Stimulated activated CD4-positive, alpha-beta T cell treated with anti-CD3 and anti-CD28 coated beads, TNF-alpha, amount 100 ng/mL, for 48 hours (primary cell): ENCODE measurements around the gene GBP7.
A peak's percentile ranks its signal among the peaks of the same experiment; 100 is the strongest.
"Not testable (repeated sequence)": the region's sequence is repeated elsewhere in the genome, so short reads cannot be mapped to it uniquely, and the experiment has no call there.

Experiments used
- DNase-seq, 3 donors: peaks; one replicate each; pipeline ENCODE4 v3.0.0-alpha.2; 2020; ENCODE audit warnings: low read depth in 3 of 3

Gene GBP7

GRCh38 chr1:89175601-89176256, at the start of gene GBP7:
Gene GBP7, minus strand, starts transcription at chr1:89176003. Its CDS starts 4,068 bp downstream, at chr1:89171935.
- no peak for DNase-seq

- no peak for DNase-seq
Observed at GRCh38 chr1:89221341-89221740, 45.5 kb upstream of the GBP7 start.

GRCh38 chr1:89219851-89220250, 44.0 kb upstream of the GBP7 start:
- not testable (repeated sequence) for DNase-seq

- not testable (repeated sequence) for DNase-seq
Observed at GRCh38 chr1:89218941-89219340, 43.1 kb upstream of the GBP7 start.

- DNase-seq = no peak
Observed at GRCh38 chr1:89213347-89213746, 37.5 kb upstream of the GBP7 start.

GRCh38 chr1:89211035-89211634, 35.3 kb upstream of the GBP7 start:
- DNase-seq = no peak

- DNase-seq = no peak
Observed at GRCh38 chr1:89206373-89206772, 30.6 kb upstream of the GBP7 start.

GRCh38 chr1:89203166-89203565, 27.4 kb upstream of the GBP7 start:
- no peak for DNase-seq

- no peak for DNase-seq
Observed at GRCh38 chr1:89201106-89201794, 25.4 kb upstream of the GBP7 start.

- DNase-seq = no peak
Observed at GRCh38 chr1:89200663-89201062, 24.9 kb upstream of the GBP7 start.

GRCh38 chr1:89199525-89200031, 23.8 kb upstream of the GBP7 start:
- DNase-seq = no peak

GRCh38 chr1:89198491-89199072, 22.8 kb upstream of the GBP7 start, which contains the start of gene GBP4:
Gene GBP4, minus strand, starts transcription at chr1:89198942. Its CDS starts 108 bp downstream, at chr1:89198834.
- peak in 1 of 3 donors; percentile 9 for DNase-seq

GRCh38 chr1:89198081-89198480, 22.3 kb upstream of the GBP7 start:
- DNase-seq = no peak

- no peak for DNase-seq
Observed at GRCh38 chr1:89195476-89195875, 19.7 kb upstream of the GBP7 start.

- DNase-seq = no peak
Observed at GRCh38 chr1:89191314-89191713, 15.5 kb upstream of the GBP7 start.

- no peak for DNase-seq
Observed at GRCh38 chr1:89190017-89190416, 14.2 kb upstream of the GBP7 start.

GRCh38 chr1:89179343-89179742, 3.5 kb upstream of the GBP7 start:
- DNase-seq = no peak

- no peak for DNase-seq
Observed at GRCh38 chr1:89176971-89177370, 1.2 kb upstream of the GBP7 start.

- DNase-seq = no peak
Observed at GRCh38 chr1:89174491-89174890, 1.3 kb downstream of the GBP7 start.

GRCh38 chr1:89172468-89173143, 3.2 kb downstream of the GBP7 start:
- DNase-seq = no peak

GRCh38 chr1:89171067-89171438, 4.8 kb downstream of the GBP7 start:
- DNase-seq = no peak
